NCI-H2196 treated with DMSO at 0.1 percent for 48 hours (cell line): Measurements from ENCODE around the gene MAP3K6.
"Not testable (repeated sequence)": the region's sequence is repeated elsewhere in the genome, so short reads cannot be mapped to it uniquely, and the experiment has no call there.

Source experiments
- DNase-seq: peaks from one replicate; lab custom pipeline; 2025; ENCODE audit not compliant: unreplicated experiment; lab: John Stamatoyannopoulos, UW

MAP3K6 gene

GRCh38 chr1:27366411-27367159, at the start of gene MAP3K6:
TSS of gene MAP3K6 (minus strand) at chr1:27366961. CDS start at chr1:27366597, 364 bp downstream.
- DNase-seq, result peak; percentile 75

- DNase-seq, result no peak
Measured at GRCh38 chr1:27414091-27414490, 47.3 kb upstream of the MAP3K6 start.

GRCh38 chr1:27413004-27413403, 46.2 kb upstream of the MAP3K6 start:
- DNase-seq, result no peak

- no peak for DNase-seq
Measured at GRCh38 chr1:27412502-27412901, 45.7 kb upstream of the MAP3K6 start.

GRCh38 chr1:27410709-27411108, 43.9 kb upstream of the MAP3K6 start:
- DNase-seq, result no peak

- no peak for DNase-seq
Measured at GRCh38 chr1:27409669-27410068, 42.9 kb upstream of the MAP3K6 start.

GRCh38 chr1:27408151-27408550, 41.4 kb upstream of the MAP3K6 start:
- DNase-seq, result no peak

GRCh38 chr1:27406791-27407190, 40.0 kb upstream of the MAP3K6 start:
- not testable (repeated sequence) for DNase-seq

- no peak for DNase-seq
Measured at GRCh38 chr1:27406362-27406680, 39.6 kb upstream of the MAP3K6 start.

GRCh38 chr1:27405598-27406361, 39.0 kb upstream of the MAP3K6 start:
- DNase-seq, result not testable (repeated sequence)

- DNase-seq, result no peak
Measured at GRCh38 chr1:27405074-27405473, 38.3 kb upstream of the MAP3K6 start.

- no peak for DNase-seq
Measured at GRCh38 chr1:27403931-27404330, 37.2 kb upstream of the MAP3K6 start.

GRCh38 chr1:27403065-27403726, 36.4 kb upstream of the MAP3K6 start:
- DNase-seq, result no peak

GRCh38 chr1:27402349-27402754, 35.6 kb upstream of the MAP3K6 start:
- no peak for DNase-seq

- DNase-seq, result no peak
Measured at GRCh38 chr1:27400963-27401341, 34.2 kb upstream of the MAP3K6 start.

- no peak for DNase-seq
Measured at GRCh38 chr1:27400082-27400962, 33.6 kb upstream of the MAP3K6 start.

GRCh38 chr1:27399251-27400025, 32.7 kb upstream of the MAP3K6 start:
- no peak for DNase-seq

GRCh38 chr1:27398405-27399149, 31.8 kb upstream of the MAP3K6 start:
- DNase-seq, result no peak

GRCh38 chr1:27397749-27398148, 31.0 kb upstream of the MAP3K6 start:
- no peak for DNase-seq

- no peak for DNase-seq
Measured at GRCh38 chr1:27397110-27397509, 30.3 kb upstream of the MAP3K6 start.
